Activated CD4-positive, alpha-beta T cell treated with anti-CD3 and anti-CD28 coated beads, Interleukin-2, amount 50 U/mL, for 16 hours (primary cell): Measurements from ENCODE around the gene GRID1.

Source experiments
- DNase-seq: peaks from one replicate; pipeline ENCODE4 v3.0.0-alpha.2; 2020

The GRID1 gene

DNA sequence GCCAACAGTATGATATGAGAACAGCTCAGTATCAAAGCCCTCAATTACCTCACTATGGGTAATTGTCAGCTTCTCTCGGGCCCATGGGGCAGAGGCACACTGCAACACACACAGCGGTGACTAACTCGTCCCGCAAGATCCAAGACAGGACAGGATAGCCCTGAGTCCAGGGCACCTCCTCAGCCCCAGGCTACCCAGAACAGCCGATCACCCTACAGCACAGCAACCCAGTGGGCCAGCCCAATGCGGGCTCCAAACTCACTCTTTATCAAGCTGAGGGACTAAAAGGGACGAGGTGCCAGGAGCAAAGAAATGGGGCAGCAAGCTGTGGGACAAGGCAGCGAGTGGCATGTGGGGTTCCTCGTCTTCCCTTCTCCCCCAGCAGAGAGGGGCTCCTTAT lies 765.1 kb downstream of the GRID1 start:
- no peak for DNase-seq

DNA sequence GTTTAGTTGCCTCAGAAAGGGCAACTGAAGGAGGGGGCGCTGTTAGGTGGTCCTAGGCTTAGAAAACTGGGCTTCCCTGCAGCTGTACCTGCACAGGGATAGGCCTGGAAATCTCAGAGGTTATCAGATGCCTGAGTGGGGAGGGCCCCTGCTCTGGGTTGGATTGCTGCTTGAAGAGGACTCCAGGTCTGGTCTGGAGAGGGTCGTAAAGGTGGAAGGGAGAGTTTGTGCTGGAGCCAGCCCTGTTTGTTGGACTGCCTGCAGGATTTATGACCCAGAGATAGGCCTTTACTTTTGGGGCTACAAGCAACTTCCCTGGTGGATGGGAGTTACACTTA lies 765.9 kb downstream of the GRID1 start:
- no peak for DNase-seq

DNA sequence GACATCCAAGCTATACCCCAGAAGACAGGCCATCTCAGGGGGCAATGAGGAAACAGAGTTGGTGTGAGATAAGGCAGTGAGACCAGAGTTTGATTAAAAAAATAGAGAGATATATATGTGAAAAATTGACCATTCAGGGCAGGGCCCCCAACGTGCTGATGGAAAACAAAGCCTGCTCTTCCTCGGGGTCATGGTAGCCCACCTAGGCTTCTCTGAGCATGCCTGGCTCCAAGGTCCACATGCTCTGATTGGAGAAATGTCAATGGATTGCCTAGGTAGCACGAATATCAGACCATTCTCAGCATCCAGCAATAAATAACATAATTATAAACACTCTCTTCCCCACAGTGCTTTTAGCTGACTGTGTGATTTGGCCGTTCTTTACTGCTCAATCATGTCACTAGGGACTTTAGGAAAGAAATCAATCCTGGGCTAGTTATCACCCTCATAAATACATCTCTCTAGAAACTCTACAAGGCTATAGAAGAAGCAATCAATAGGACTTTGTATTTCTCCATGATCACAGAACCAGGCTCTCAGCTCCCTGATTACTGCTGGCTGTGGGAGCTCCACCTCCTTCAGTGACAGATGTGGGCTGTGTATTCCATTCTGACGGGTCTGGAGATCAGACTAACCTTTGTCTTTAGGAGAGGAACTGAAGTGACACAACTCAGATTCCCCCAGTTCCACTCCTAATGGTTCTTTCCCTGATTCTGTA lies 766.4 kb downstream of the GRID1 start:
- no peak for DNase-seq

DNA sequence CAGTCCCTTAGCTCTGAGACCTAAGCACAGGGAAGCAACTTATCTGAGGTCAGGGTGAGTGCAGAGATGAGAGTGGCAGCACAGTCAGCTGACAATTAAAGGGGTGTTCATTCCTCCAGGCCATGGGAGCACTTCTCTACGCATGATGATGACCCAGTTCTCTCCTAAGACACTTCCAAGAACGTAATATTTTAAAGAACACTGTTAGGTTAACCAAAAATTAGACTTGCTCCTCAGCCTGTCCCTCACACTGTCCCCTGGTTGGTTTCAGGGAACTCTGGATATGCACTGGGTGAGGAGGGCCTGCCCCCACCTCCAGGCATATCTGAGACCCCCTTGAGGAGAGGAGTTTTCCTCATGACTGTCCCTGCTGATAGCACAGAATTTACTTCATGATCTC lies 767.5 kb downstream of the GRID1 start:
- DNase-seq: no peak

DNA sequence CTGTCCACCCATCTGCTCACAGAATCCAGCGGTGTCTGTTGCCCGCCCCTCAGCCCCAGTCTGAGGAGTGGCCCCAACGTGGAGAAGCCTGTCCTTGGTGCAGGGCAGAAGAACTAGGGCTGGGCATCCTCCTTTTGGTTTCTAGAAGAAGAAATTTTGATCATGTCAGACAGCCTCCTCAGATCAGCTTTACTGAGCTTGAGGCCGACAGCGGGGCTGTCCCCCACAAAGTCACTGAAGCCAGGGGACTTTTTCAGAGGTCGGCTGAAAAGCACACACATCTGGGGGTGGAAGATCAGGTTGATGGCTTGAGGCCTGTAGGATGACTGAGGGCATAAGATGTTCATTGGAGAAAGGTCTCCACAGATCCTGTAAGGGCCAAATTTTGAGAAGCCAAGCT lies 767.9 kb downstream of the GRID1 start:
- DNase-seq: no peak

DNA sequence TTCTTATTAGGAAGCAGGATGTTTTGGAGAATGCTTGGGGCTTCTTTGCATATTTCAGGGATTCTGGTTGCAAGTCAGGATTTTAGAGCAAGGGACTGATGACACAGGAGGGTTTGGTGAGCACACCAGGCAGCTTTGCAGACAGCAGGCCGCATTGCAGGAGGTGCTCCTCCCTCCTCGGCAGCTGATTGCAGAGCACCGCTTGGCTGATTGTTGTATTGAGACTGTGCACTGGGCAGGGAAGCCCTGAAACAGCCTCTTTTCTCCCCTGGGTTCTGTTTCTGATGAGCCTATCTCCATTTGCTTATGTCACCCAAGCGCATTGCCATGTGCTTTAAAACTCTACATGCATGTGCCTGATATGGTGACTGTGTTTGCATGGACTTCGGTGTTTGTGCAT lies 769.6 kb downstream of the GRID1 start:
- DNase-seq: no peak

DNA sequence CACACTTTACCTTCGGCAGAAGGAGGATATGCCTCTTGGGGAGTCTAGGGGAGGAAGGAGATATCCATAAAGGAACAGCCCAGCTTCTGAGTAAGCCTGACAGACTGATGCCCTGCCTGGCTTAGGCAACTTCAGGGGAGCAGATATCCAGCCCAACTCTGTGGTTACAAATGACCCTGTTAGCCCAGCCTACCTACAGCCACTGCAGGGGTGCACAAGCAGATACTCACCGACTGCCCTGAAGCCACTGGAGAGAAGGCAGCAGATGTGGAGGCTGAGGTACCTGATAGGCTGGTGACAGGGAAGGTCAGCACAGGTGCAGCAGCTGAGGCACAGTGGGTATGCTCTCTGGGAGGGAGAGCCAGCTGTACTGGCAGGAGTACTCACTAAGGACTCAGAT lies 770.2 kb downstream of the GRID1 start:
- DNase-seq: no peak

DNA sequence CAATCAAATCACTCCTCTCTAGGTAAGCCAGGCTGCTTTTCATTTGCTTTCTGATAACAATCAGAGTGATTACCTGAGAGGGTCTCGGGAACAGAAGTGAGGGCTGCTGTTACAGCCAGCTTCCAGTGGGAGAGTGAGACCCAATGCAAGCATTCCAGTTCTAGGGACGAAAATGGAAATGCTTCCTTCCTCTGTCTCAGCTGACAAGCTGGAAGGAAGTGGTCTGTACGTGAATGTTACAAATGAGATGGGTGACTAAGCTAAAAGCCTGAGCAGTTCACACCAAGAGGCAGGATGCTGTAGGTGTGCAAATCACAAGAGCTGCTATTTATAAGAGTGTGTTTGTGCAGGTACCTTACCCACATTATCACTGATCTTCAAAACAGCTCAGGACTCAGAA lies 772.4 kb downstream of the GRID1 start:
- peak; percentile 12 for DNase-seq

DNA sequence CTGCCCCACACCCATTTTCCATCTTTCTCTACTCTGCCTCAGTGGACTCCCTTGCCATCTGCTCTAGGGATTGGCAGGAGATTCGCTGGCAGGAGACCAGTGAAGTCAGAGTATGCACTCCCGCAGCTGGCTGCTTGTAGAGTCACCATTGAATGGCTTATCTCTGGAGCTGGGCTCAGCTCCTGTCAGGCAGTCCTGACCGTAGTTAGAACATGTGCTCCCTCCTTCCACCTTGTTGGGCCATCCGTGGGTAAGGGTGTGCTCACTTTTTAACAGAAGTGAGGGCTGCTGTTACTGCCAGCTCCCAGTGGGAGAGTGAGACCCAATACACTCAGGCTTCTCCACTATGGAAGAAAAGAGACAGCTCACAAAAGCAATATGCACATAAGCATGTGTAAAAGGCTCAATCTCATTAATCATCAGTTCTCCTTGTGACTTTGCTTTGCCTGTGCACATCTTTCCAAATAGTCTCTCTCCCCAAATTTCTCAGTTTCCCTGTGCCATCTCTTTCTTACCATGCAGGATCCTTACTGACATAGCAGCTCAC lies 773.3 kb downstream of the GRID1 start:
- DNase-seq: no peak

DNA sequence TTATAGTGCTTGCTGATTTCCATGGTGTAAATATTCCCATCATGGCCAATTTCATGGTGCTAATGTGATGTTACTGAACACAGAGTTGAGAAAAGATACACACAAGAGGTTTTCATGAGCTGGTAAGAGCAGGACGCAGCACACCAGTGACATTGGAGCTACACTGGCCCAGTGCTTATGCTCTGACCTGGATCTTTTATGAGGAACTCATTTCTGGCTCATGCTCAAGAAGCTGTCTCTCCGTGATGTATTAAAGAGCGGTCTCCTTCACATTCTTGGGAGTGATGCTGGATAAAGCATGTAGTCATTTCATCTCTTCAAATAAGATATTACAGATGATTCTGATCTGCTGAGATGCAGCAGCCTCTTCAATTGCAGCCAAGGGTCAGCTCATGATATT lies 785.2 kb downstream of the GRID1 start:
- DNase-seq: no peak

DNA sequence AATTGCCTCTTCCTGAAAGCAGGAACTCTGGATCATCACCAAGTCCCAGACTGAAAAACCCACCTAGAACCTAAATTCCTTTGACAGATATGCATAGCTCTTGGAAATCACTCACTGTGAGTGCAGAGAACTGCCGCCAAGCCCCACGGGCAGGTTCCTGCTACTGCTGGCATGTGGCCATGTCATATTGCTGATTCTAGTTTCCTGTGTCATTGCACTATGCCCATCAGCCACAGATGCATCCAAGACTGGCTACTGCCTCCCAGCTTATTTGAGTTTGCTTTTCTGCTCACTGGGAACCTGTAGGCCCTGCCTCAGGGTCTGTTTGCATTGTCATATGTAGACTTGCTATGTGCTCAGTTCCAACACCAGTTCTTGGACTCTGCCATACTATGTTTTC lies 786.0 kb downstream of the GRID1 start:
- no peak for DNase-seq

DNA sequence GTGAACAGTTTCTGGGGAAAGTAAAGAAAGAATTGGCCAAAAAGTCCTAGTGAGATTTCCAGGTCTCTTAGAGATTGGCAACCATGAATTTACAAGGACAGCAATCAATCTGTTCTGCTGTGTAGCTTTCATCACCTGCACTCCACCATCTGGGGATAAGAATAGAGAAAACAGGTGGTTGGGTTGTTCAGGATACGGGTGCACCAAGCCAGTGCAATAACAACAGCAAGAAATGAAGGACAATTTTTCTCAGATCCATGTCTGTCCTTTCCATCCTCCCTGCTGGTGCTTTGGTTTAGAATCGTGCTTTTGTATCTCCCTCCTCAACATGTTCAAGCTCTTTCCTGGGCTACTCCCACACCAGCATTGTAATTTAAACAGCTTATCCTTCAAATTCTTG lies 787.7 kb downstream of the GRID1 start:
- DNase-seq: no peak

DNA sequence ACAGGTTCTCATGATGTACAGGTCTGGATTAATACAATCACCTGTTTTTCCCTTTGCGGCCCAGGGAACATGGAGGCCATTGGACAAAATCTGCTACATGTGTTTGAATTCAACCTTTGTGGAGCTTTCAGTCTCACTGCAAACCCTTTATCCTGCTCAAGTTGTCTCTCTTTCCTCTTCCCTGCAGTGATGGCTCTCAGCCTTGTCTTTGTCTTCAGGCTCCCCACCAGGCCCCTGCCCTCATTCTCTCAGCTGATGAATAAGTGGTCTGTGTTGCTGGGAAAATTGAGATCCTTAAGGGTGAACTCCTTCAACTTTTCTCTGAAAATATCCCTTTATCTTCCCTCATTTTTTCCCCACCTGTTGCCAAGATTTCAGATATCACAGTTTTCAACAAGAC lies 791.2 kb downstream of the GRID1 start:
- DNase-seq: no peak

DNA sequence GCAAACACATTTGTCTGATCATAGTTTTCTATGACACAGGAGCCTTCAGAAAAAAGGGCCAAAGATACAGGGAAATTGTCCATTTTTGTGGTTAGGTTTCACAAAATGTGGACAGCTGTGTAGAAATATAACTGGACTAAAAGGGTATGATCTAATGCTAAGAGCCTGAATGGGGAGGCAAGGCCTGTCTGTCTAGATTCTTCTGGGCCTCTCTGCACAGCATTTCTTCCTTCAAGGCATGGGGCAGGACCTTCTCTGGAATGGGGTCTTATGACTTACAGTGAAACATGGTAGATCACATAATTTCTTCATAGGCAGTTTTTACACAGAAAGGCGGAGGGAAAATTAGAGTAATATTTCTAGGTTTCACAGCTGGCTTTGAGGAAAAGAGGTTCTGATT lies 795.7 kb downstream of the GRID1 start:
- DNase-seq: no peak

DNA sequence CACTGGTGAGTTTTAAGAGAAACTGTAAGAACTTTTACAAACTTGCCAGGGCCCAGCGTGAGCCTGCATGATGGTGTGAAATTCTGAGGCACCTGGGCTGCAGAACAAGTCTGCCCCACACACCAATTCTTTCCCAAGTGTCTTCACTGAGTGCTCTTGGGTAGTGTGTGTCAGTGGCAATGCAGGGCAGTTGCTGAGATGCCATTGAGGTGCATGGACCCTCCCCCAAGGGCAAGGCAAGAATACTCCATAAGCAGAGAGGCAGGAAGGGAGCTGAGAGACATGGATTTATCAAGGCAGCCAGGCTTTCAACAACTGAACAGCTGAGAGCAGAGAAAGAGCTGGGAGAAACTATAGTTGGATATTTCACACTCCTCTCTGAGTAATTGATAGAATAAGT lies 801.2 kb downstream of the GRID1 start:
- DNase-seq: no peak

DNA sequence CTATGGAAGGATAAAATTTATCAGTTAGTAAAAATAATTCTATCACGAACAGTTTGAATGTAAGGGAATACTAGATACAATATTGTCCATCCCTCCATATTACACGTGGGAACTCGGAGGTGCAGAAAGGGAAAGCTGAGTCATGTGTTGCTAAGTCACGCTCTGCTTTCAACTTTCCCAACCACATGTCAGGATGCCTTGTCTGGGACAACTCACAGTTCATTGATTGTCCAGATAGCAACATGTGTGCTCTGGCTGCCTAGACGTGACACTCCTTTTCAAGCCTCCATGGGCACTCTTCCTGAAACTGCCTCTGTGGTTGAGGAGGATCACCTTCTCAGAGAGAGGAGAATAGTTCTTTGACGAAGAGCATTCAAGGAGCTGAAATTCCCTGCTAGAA lies 808.1 kb downstream of the GRID1 start:
- no peak for DNase-seq

DNA sequence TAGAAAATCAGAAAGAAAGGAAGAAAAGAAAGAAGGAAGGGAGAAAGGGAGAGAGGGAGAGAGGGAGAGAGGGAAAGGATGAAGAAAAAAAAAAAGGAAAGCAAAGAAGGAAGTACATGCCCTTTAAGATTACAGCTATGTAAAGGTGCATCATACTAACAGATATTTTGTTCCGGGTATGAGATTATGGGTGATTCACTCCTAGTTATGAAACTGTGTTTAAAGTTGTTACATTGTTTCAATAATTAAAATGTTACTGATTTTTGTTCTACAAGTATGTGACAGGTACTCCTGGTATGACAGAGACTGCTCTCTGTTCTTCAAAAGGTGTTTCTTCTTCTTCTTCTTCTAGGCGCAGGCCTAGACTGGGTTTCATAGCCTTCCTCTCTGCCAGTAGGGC lies 808.9 kb downstream of the GRID1 start:
- no peak for DNase-seq

DNA sequence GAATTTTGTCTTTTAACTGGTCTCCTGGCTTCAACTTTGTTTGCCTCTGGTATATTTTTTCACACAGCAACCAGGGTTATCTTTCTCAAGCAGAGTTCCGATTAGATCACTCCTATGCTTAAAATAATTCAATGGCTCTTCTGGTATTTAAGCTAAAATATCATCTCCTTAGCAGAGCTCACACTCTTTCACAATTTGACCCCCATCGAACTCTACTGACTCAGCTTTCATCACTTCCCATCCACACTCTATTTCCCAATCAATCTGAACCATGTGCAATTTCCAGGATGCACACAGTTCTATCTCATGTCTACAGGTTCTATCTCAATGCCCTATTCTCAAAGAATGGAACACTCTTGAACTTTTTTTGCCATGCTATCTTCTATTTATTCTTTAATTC lies 809.5 kb downstream of the GRID1 start:
- DNase-seq: no peak
